NCI-H2227 treated with DMSO at 0.1 percent for 48 hours (cell line): ENCODE measurements around the gene ADAMTSL2.

Source experiments
- DNase-seq: peaks from one replicate; lab custom pipeline; 2025; lab: John Stamatoyannopoulos, UW

The ADAMTSL2 gene

DNA sequence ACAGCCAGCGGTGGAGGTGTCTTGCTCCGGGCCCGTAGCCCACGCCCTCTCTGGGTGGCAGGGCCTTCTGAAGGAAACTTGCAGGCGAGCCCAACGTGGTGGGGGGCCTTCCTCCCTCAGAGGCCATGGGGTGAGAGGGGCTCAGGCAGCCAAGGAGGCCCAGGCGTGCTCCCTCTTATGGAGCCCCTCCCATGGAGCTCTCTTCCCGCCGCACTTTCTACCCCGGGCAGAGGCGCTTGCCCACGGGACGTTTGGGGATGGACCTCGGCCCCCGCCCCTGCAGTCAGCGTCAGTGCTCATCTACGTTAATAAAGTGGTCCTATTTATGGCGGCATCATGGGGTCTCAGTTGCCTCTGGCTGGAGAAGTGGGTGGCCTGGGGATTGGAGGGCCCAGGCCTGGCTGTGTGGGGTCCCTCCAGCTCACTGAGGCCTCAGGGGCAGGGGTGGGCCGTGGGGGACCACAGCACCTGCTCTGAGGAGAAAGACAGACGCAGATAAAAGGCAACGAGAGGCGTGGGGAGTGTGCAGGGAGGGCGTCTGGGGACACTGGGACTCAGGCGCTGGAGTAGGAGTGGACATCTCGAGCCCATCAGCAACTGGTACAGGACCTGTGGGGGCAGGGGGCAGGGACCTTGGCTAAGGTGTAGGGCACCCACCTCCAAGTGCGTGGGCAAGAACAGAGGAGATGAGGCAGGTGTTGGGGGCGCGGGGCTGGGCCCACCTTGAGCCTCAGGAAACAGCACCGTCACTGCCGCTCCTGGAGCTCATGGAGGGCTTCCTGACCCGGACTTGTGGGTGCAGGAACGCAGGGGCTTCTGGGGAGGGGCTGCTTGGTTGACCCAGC is 40.9 kb downstream of the ADAMTSL2 start:
- no peak for DNase-seq

DNA sequence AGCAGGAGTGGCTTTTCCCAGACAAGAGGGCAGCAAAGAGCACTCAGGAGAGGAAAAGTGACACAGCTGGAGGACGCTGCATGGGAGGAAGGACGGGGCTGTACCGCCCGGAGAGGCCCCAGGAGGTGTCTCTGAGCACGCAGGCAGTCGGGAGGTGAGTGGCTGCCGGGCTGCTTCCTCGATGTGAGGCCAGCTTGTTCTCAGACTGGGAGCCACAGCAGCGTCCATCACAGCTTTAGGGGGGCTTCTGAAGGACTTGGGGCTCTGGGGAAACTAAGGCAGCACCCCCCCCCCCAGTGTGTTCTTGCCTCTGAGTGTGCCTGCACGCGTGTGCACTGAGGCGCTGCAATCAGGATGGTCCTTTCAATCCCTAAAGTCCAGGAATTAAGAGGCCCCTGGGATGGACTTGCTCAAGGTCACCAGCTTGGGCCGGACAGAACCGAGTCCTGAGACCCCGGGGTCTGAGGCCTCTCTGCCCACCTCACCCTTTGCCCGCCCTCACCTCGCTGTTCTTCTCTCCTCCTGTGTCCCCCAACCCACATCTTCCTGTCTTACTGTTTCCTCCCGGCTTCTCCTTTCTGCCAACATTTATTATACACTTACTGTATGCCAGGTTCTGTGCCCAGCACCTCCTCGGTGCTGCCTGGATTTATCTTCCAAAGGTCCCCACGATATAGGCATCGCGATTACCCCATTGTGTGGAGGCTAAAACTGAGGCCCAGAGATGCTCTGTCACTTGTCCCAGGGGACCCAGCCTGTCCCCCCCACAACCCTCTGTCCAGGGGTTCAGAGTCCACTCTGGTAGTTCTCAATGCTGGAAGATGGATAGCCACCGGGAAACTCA is 41.7 kb downstream of the ADAMTSL2 start:
- no peak for DNase-seq

GRCh38 chr9:133576875-133577736 is 42.6 kb downstream of the ADAMTSL2 start:
- DNase-seq = no peak

- no peak for DNase-seq
Measured at GRCh38 chr9:133577737-133578112, 43.2 kb downstream of the ADAMTSL2 start.

GRCh38 chr9:133578524-133579441 is 44.3 kb downstream of the ADAMTSL2 start:
- DNase-seq = no peak

- DNase-seq = no peak
Measured at GRCh38 chr9:133579601-133580418, 45.3 kb downstream of the ADAMTSL2 start.

- no peak for DNase-seq
Measured at GRCh38 chr9:133580419-133580738, 45.9 kb downstream of the ADAMTSL2 start.

GRCh38 chr9:133581011-133581410 is 46.5 kb downstream of the ADAMTSL2 start:
- DNase-seq = no peak

GRCh38 chr9:133581513-133582343 is 47.2 kb downstream of the ADAMTSL2 start:
- DNase-seq = no peak

- no peak for DNase-seq
Measured at GRCh38 chr9:133582501-133583045, 48.1 kb downstream of the ADAMTSL2 start.

- DNase-seq = no peak
Measured at GRCh38 chr9:133583111-133583510, 48.6 kb downstream of the ADAMTSL2 start.

- DNase-seq = no peak
Measured at GRCh38 chr9:133583586-133583985, 49.1 kb downstream of the ADAMTSL2 start.

- DNase-seq = no peak
Measured at GRCh38 chr9:133584167-133584558, 49.7 kb downstream of the ADAMTSL2 start.

DNA sequence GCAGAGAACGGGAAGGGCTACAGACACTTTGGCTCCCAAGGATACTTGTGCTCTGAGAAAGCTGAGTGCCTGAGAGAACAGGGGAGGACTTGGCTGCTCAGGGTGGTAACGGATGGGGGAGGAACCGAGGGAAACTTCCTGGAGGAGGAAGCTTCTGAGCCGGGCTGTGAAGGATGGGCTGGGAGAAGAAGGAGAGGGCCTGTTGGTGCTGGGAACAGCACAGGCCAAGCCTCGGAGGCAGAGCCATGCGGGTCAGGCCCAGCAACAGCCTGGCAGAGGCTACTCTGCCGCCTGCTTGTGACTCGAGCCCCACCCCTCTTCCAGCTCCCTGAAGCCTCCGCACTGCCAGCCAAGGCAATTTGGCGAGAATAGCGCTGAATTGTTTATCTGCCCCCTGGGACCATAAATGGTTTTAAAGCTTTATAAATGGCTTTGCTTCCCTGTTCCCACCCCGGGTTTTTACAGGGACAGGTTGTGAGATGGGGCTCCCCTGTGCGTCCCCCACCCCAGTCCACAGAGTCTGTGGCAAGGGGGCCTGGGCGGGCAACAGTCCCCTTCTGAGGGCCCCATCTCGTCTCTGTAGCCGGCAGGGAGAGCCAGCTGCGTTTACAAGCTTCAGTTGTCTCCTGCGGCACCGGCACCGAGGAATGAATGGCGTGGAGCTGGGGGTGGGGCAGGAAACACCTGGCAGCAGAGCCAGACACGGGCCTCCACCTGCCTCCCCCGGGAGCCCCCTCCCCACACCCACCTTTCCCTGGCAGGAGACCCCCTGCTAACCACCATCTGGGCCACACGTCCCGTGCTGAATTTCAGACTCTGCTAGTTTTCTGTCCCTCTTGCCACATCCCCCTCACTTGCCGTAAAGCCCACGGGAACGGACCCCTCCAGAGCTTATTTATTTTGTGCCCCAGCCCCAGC is 50.3 kb downstream of the ADAMTSL2 start:
- DNase-seq = no peak

DNA sequence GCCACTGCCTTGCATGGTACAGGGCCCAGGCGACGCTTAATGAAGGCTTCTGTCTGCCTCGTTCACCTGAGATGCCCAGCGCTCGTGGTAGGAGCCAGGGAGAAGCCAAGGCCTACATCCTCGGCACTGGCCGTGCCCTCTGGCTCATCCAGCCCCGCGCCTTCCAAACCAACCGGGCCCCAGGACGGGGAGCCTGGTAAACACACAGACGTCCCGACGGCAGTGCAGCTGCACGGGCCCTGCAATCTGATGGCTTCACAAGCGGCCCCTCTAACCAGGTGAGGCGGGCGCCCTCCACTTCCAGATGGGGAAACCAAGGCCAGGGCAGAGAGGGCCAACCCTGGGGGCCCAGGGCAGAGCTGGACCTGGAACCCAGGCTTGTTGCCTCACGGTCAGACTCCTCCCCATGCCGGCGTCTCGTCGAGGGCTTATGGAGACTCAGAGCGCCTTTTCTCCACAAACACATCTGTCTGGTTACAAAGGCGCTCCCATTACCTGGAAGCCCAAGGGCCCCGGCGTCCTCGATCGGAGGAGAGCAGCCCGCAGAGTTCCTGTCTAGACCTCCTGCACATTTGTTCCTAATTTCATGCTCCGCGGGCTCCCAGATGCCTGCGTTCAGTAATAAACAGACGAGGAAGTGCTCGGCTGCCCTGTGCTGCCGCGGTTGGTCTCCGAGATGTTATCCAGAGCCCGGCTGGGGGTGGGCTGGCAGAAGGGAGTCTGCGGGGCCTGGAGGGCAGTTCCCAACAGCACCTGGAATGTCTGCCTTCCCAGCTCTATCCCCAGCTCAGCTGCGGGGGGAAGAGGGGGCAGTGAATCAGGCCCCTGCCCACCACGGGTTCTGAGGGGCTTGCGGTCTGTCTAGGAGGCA is 51.2 kb downstream of the ADAMTSL2 start:
- DNase-seq = no peak

GRCh38 chr9:133587051-133587450 is 52.5 kb downstream of the ADAMTSL2 start:
- DNase-seq = no peak

DNA sequence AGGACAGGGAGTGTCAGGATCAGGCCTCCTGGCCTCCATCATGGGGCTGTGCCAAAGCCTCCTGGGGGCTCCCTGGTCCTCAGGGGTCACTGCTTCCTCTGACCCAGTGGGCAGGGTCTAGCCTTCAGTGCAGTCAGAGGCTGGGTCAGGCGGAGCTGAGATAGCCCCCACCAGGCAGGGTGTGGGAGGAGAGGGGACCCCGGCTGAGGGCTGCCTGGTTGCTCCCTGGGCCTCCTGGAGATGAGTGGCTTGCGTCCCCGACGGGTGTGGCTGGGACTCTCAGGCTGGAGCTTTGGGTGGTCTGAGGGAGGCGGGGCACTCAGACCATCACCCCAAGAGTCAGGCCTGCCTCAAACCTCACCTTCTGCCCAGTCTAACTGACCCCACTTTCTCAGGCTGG is 53.0 kb downstream of the ADAMTSL2 start:
- DNase-seq = no peak
